DOHH2 (cell line): Measurements from ENCODE around the gene TECR.

ENCODE experiments used
- EZH2phosphoT487 ChIP-seq: fragments of 200-600 bp; sonication (generic); IDR thresholded peaks from 2 replicates; pipeline ENCODE4 v1.6.1; 2017; ENCODE audit warnings: borderline replicate concordance, mild to moderate bottlenecking, antibody characterized with exemption, low read length, moderate library complexity, mixed read lengths
- TF ChIP-seq, protein P1 (sequence below): fragments of 200-600 bp; sonication (generic); IDR thresholded peaks from one replicate; pipeline ENCODE4 v1.5.1; 2014; ENCODE audit warnings: antibody characterized with exemption, mild to moderate bottlenecking, low read depth, low read length; ENCODE audit not compliant: poor library complexity, severe bottlenecking

GRCh38 chr19:14565765-14566711 lies 36.6 kb downstream of the TECR start:
- TF ChIP-seq, protein P1, sequence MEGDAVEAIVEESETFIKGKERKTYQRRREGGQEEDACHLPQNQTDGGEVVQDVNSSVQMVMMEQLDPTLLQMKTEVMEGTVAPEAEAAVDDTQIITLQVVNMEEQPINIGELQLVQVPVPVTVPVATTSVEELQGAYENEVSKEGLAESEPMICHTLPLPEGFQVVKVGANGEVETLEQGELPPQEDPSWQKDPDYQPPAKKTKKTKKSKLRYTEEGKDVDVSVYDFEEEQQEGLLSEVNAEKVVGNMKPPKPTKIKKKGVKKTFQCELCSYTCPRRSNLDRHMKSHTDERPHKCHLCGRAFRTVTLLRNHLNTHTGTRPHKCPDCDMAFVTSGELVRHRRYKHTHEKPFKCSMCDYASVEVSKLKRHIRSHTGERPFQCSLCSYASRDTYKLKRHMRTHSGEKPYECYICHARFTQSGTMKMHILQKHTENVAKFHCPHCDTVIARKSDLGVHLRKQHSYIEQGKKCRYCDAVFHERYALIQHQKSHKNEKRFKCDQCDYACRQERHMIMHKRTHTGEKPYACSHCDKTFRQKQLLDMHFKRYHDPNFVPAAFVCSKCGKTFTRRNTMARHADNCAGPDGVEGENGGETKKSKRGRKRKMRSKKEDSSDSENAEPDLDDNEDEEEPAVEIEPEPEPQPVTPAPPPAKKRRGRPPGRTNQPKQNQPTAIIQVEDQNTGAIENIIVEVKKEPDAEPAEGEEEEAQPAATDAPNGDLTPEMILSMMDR: no peak
- TF ChIP-seq EZH2phosphoT487: no peak
